ENCODE measurements around the gene PPP1R1B.

- TF ChIP-seq EZH2 (IDR thresholded peaks at IDR 0.05; ENCODE audit: low read length) (no peak), CTCF (optimal IDR thresholded peaks at IDR 0.05 in 1 of 3, IDR thresholded peaks at IDR 0.05 in 1 of 3, conservative IDR thresholded peaks at IDR 0.05 in 1 of 3; ENCODE audit: extremely low read depth in 1 of 3, insufficient read depth in 2 of 3, low read length in 3 of 3) (no peak)
These were observed 12.1 kb upstream of the PPP1R1B start for GRCh38 chr17:39614545-39615157.
